ENCODE data around the gene NDUFC1. TPM values are rescaled to one million over a fixed set of nuclear protein-coding genes. Genes with fewer than 3 reads are reported as not detected.

Gene NDUFC1
- total and polyA plus RNA-seq, 9 of the 15 experiments (the other 6 are each of a cell fraction or from before 2014, with no cell fraction given): 58.9 to 378 (median 120) TPM

DNA sequence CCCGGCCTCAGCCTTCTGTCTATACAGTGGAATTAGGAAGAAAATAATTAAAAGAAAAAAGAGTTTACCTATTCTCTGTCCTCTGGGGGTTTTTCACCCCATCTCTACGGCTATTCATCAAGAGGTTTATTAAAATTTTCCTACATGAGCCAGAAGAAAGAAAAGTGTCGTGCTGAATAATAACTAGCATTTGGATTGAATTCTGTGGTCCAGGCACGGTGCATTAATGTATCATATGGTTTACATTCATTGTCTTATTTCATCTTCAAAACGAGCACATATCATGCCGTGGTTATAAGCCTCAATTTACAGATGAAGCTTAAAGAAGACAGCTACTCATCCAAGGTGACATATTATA is 6.4 kb downstream of the NDUFC1 start (continued):
- TF ChIP-seq TSC22D4 (tag; IDR thresholded peaks at IDR 0.05) (no peak), POLR2G (IDR thresholded peaks at IDR 0.05; ENCODE audit: low read depth, low read length) (no peak), LARP7 (IDR thresholded peaks at IDR 0.05) (no peak), HDAC6 (IDR thresholded peaks at IDR 0.05; ENCODE audit: low read depth, low read length) (no peak), ZZZ3 (IDR thresholded peaks at IDR 0.05) (no peak), EGR1 (conservative IDR thresholded peaks at IDR 0.05) (no peak), NR2C2 (CRISPR knock-in tag; IDR thresholded peaks at IDR 0.05) (no peak), NR2C2 (tag; IDR thresholded peaks at IDR 0.05) (no peak), ZNF445 (CRISPR knock-in tag; IDR thresholded peaks at IDR 0.05; ENCODE audit: low read depth) (no peak), NRF1 (conservative IDR thresholded peaks at IDR 0.05 in 1 of 2, IDR thresholded peaks at IDR 0.05 in 1 of 2) (no peak)
- TF ChIP-seq, protein P1, sequence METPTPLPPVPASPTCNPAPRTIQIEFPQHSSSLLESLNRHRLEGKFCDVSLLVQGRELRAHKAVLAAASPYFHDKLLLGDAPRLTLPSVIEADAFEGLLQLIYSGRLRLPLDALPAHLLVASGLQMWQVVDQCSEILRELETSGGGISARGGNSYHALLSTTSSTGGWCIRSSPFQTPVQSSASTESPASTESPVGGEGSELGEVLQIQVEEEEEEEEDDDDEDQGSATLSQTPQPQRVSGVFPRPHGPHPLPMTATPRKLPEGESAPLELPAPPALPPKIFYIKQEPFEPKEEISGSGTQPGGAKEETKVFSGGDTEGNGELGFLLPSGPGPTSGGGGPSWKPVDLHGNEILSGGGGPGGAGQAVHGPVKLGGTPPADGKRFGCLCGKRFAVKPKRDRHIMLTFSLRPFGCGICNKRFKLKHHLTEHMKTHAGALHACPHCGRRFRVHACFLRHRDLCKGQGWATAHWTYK (CRISPR knock-in tag; IDR thresholded peaks at IDR 0.05): no peak
- TF ChIP-seq, protein P2, sequence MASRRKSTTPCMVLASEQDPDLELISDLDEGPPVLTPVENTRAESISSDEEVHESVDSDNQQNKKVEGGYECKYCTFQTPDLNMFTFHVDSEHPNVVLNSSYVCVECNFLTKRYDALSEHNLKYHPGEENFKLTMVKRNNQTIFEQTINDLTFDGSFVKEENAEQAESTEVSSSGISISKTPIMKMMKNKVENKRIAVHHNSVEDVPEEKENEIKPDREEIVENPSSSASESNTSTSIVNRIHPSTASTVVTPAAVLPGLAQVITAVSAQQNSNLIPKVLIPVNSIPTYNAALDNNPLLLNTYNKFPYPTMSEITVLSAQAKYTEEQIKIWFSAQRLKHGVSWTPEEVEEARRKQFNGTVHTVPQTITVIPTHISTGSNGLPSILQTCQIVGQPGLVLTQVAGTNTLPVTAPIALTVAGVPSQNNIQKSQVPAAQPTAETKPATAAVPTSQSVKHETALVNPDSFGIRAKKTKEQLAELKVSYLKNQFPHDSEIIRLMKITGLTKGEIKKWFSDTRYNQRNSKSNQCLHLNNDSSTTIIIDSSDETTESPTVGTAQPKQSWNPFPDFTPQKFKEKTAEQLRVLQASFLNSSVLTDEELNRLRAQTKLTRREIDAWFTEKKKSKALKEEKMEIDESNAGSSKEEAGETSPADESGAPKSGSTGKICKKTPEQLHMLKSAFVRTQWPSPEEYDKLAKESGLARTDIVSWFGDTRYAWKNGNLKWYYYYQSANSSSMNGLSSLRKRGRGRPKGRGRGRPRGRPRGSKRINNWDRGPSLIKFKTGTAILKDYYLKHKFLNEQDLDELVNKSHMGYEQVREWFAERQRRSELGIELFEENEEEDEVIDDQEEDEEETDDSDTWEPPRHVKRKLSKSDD (conservative IDR thresholded peaks at IDR 0.05; ENCODE audit: low read length): no peak
- TF ChIP-seq, protein P3, sequence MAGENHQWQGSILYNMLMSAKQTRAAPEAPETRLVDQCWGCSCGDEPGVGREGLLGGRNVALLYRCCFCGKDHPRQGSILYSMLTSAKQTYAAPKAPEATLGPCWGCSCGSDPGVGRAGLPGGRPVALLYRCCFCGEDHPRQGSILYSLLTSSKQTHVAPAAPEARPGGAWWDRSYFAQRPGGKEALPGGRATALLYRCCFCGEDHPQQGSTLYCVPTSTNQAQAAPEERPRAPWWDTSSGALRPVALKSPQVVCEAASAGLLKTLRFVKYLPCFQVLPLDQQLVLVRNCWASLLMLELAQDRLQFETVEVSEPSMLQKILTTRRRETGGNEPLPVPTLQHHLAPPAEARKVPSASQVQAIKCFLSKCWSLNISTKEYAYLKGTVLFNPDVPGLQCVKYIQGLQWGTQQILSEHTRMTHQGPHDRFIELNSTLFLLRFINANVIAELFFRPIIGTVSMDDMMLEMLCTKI (IDR thresholded peaks at IDR 0.05; ENCODE audit: partially characterized antibody): no peak
- TF ChIP-seq, protein P4, sequence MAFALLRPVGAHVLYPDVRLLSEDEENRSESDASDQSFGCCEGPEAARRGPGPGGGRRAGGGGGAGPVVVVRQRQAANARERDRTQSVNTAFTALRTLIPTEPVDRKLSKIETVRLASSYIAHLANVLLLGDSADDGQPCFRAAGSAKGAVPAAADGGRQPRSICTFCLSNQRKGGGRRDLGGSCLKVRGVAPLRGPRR (CRISPR knock-in tag; IDR thresholded peaks at IDR 0.05): no peak

Data from K562 (cell line).